Fibroblast of mammary gland (primary cell): ENCODE data around the gene RPS21.

Source experiments
- DNase-seq: peaks from one replicate; pipeline ENCODE4 v3.0.0-alpha.2; 2010; ENCODE audit warnings: low read depth
- H3K4me3 ChIP-seq: 2 replicates; pipeline ENCODE4 v1.5.1; 2011; ENCODE audit warnings: low read depth, mild to moderate bottlenecking, low read length, moderate library complexity; ENCODE audit not compliant: control insufficient read depth
- TF ChIP-seq, protein P1 (sequence below): conservative IDR thresholded peaks from 2 replicates; pipeline ENCODE4 v1.5.1; 2011; ENCODE audit warnings: low read depth, low read length, inconsistent platforms; ENCODE audit not compliant: control insufficient read depth, insufficient read depth

The RPS21 gene

DNA sequence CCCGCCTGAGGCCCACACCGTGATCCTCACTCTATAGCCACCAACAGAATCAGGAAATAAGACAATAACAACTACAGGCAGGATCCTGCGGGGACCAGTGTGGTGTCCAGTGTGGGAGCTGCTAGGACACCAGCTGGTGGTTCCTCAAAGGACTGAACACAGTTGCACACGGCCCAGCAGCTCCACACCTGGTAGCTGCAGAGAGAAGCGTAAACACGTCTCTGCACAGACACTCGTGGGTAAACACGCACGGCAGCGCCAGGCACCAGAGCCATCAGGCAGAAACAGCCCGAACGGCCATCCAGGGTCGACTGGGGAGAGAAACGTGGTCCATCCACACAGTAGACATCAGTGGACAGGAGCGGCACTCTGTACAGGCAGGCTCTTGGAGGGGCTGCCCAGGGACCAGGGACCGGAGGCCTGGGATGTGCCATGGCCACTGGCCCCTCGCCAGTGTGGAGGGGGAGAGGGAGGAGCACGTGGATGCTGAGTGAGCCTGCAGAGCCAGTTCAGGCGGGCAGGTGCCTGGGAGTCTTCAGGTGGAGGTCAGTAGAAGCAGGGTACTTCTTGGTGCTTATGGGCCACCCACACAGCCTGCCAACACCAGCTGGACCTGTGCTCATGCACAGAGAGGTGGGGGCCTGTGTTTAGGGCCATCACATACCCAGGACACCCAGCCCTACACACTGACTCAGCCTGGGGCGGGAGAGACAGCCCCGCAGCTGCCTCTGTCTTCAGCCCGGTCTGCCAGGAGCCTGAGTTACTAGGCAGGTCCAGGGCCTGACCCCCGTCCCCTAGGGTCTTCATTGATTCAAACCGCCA, 12.4 kb upstream of the RPS21 start:
- TF ChIP-seq, protein P1, sequence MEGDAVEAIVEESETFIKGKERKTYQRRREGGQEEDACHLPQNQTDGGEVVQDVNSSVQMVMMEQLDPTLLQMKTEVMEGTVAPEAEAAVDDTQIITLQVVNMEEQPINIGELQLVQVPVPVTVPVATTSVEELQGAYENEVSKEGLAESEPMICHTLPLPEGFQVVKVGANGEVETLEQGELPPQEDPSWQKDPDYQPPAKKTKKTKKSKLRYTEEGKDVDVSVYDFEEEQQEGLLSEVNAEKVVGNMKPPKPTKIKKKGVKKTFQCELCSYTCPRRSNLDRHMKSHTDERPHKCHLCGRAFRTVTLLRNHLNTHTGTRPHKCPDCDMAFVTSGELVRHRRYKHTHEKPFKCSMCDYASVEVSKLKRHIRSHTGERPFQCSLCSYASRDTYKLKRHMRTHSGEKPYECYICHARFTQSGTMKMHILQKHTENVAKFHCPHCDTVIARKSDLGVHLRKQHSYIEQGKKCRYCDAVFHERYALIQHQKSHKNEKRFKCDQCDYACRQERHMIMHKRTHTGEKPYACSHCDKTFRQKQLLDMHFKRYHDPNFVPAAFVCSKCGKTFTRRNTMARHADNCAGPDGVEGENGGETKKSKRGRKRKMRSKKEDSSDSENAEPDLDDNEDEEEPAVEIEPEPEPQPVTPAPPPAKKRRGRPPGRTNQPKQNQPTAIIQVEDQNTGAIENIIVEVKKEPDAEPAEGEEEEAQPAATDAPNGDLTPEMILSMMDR = no peak
- DNase-seq = no peak
- no peak overlapping the region for H3K4me3 ChIP-seq

DNA sequence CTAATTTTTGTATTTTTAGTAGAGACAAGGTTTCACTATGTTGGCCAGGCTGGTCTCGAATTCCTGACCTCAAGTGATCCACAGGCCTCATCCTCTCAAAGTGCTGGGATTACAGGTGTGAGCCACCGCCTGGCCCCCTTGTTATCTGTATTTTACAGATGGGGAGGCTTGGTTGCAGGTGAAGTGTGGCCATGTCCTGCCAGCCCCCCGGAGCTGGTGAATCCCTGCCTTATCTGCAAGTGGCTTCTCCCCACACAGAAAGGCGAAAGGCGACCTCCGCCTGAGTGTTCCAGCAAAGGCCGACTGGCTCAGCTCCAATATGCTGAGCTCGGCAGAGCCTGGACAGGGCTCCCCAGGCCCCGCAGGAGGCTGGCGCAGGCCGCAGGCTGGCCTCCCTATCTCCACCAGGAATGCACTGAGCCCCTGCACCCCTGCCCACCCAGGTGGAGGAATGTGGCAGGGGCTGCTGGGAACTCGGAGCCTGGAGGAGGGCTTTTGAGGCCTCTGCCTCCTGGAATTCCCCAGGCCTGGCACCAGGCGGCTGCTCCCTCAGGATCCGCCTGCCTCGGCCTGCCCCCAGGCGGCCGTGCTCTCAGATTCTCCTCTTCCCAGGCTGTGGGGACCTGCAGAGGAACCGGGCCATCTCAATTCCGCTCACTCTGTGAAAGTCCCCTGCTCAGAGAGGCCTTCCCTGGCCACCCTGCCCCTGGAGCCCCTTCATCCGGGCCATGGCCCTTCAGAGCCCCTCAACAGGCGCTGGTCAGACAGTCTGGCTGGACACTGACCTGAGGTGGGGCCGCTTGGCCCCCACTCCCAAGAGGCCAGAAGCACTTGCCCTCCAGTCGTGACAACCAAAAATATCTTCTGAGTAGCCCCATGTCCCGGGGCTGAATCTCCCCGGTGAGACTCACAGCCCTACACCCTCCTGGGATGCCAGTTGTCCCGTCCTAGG, 10.5 kb upstream of the RPS21 start:
- no peak overlapping the region for H3K4me3 ChIP-seq
- TF ChIP-seq, protein P1 = peak; percentile 36
- DNase-seq = peak; percentile 29

DNA sequence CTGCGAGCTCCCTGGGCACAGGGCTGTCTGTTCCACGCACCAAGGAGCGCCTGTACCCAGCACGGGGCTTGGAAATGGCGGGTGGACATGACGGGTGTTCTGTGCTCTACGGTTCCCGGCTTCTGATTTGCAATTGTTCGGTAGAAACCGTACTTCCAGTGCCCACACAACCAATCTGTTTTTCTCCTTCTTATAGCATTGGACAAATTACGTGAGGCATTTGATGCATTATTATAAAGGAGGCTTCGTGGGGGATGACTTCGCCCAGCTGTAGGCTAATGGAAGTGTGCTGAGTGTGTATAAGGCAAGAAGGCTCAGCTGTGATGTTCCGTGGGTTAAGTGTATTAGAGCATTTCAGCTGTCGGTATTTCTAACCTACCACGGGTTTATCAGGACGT, 9.8 kb upstream of the RPS21 start:
- H3K4me3 ChIP-seq = no peak overlapping the region
- no peak for DNase-seq
- TF ChIP-seq, protein P1 = no peak

DNA sequence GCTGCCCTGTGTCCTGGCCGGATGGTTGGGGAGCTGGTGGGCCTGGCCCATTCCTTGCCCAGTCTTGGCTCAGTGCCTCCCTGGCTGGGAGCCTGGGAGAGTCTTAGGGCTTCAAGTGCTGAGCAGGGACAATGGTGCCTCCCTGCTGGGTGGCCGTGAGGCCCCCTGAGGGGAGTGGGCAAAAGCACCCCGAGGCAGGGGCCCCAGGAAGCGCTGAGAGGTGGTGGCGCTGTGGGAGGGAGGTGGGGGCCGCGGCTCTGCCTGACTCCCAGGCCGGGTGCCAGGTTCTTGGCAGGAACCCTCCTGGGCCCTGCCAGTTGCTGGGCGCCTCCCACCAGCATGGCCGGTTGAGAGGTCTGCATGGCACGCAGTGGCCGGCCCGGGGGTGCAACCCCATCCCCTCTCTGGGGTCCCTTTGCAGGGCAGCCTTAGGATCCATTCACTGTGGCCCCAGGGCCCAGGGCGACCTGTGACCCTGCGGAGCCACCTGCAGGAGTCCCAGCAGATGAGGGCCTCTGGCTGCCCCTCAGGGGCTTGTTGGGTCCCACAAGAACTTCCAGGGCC, 9.2 kb upstream of the RPS21 start:
- no peak overlapping the region for H3K4me3 ChIP-seq
- TF ChIP-seq, protein P1 = no peak
- DNase-seq = no peak

DNA sequence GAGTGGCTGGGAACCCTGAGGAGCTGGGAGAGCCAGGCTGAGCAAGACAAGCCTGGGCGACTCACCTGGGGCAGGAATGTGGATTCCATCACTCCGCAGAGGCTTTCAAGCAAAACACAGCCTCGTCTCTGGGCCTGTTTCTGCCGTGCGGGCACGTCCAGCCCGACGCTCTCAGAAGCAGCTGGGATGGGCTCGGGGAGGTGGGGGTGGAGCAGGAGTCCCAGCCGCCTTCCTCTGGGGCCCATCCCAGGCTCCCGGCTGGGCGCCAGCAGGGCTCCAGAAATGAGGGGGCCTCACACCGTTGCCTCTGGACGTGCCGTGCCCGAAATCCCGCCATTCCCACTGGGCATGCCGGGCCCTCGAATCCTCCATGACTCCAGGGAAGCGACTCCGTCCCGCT, 8.7 kb upstream of the RPS21 start:
- DNase-seq = no peak
- TF ChIP-seq, protein P1 = no peak
- H3K4me3 ChIP-seq = no peak overlapping the region

DNA sequence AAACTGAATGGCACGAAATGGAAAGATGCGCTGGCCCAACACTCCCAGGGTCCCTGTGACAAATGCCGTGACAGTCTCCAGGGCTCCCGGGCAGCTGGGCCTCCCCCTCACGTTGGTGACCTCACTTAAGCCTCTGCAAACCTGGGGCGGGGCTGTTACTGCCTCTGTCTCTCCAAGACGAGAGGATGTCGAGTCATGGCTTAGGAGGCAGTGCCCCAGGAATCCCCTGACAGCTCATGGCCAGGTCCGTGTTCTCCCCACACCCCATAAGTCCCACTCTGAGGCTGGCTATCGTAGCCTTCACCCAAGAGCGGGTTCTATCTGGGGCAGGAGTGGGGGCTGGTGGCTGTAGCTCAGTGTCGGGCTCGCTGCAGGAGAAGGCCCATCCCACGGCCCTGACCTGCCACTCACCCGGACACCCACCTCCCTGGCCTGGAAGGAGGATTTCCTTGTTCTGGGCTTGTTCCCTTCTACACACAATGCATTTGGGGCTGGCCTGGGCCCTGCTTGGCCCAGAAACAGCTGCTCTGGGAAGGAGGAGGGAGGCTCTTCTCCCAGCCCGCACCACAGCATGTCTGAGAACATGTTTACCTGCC, 5.6 kb upstream of the RPS21 start:
- H3K4me3 ChIP-seq = no peak overlapping the region
- TF ChIP-seq, protein P1 = no peak
- DNase-seq = no peak
